Fibroblast of lung (primary cell): ENCODE data around the gene ELL. TPM values are rescaled to one million over a fixed set of nuclear protein-coding genes. Genes with fewer than 3 reads are reported as not detected.
A peak's percentile ranks its signal among the peaks of the same experiment; 100 is the strongest.

Experiments
- DNase-seq, 2 donors: peaks; one replicate each; pipeline versions ENCODE4 v3.0.0 to v3.0.0-alpha.2; 2010; ENCODE audit warnings: low read depth in 2 of 2
- H2AFZ ChIP-seq: 2 replicates; pipeline ENCODE4 v1.5.1; 2012; ENCODE audit warnings: low read length, control low read depth, inconsistent platforms
- H3K27ac ChIP-seq: 2 replicates; pipeline ENCODE4 v1.5.1; 2011; ENCODE audit warnings: low read length, control low read depth; ENCODE audit not compliant: insufficient read depth
- H3K27me3 ChIP-seq: 2 replicates; pipeline ENCODE4 v1.5.1; 2011; ENCODE audit warnings: mild to moderate bottlenecking, low read length; ENCODE audit not compliant: control insufficient read depth, insufficient read depth
- H3K36me3 ChIP-seq: 2 replicates; pipeline ENCODE4 v1.5.1; 2011; ENCODE audit warnings: low read length; ENCODE audit not compliant: control insufficient read depth, insufficient read depth
- H3K4me1 ChIP-seq: 2 replicates; pipeline ENCODE4 v1.5.1; 2011; ENCODE audit warnings: low read length; ENCODE audit not compliant: control insufficient read depth, insufficient read depth; ENCODE audit errors: extremely low read depth
- H3K4me2 ChIP-seq: 2 replicates; pipeline ENCODE4 v1.5.1; 2011; ENCODE audit warnings: low read length, control low read depth; ENCODE audit not compliant: insufficient read depth; ENCODE audit errors: extremely low read depth
- H3K4me3 ChIP-seq, 4 experiments: fragments of 200-600 bp in 1 of 4; sonication (generic) in 1 of 4; replicated peaks in 1 of 4; 2 replicates each; pipeline ENCODE4 v1.5.1; 2011 to 2016; ENCODE audit warnings: low read length in 4 of 4, low read depth in 3 of 4, mild to moderate bottlenecking in 3 of 4, control low read depth in 2 of 4, inconsistent platforms in 1 of 4, mixed read lengths in 1 of 4; ENCODE audit not compliant: insufficient read depth in 1 of 4; ENCODE audit errors: control extremely low read depth in 1 of 4
- H3K79me2 ChIP-seq: 2 replicates; pipeline ENCODE4 v1.5.1; 2012; ENCODE audit warnings: mild to moderate bottlenecking, low read length, inconsistent platforms; ENCODE audit not compliant: control insufficient read depth, insufficient read depth
- H3K9ac ChIP-seq: 2 replicates; pipeline ENCODE4 v1.5.1; 2011; ENCODE audit warnings: mild to moderate bottlenecking, low read length, control low read depth; ENCODE audit not compliant: insufficient read depth
- H3K9me3 ChIP-seq: 2 replicates; pipeline ENCODE4 v1.5.1; 2012; ENCODE audit warnings: low read depth, low read length; ENCODE audit not compliant: control insufficient read depth, insufficient read depth
- H4K20me1 ChIP-seq: 2 replicates; pipeline ENCODE4 v1.5.1; 2011; ENCODE audit warnings: low read length; ENCODE audit not compliant: control insufficient read depth, insufficient read depth; ENCODE audit errors: extremely low read depth
- EZH2 ChIP-seq: IDR thresholded peaks from 2 replicates; pipeline ENCODE4 v1.5.1; 2012; ENCODE audit warnings: low read length, control low read depth, mild to moderate bottlenecking; ENCODE audit errors: missing control alignments
- polyA plus RNA-seq, 2 donors: library from polyadenylated mRNA; depleted of rRNA in 1 of 2; stranded (reverse) in 1 of 2; unstranded in 1 of 2; fragments of >200 nt; gene quantifications; 2 replicates each; pipeline ENCODE4 v1.2.1, GENCODE V29; 2011 to 2012; ENCODE audit warnings: missing spikeins in 1 of 2
- total RNA-seq: library from RNA; depleted of rRNA; stranded (reverse); fragments of >200 nt; gene quantifications from 2 replicates; pipeline ENCODE4 v1.2.1, GENCODE V29; 2014
- TF ChIP-seq, protein P1 (sequence below), 2 donors: IDR thresholded peaks in 1 of 2; conservative IDR thresholded peaks in 1 of 2; 1 replicate in 1 of 2; 2 replicates in 1 of 2; pipeline ENCODE4 v1.5.1; 2011 to 2012; ENCODE audit warnings: low read length in 2 of 2, control low read depth in 1 of 2, inconsistent platforms in 1 of 2, low read depth in 1 of 2, mild to moderate bottlenecking in 1 of 2

Gene ELL
- total and polyA plus RNA-seq, 2 donors (not counting 1 experiment from before 2014, with no cell fraction given): 4.4 to 18.7 TPM

- Histone ChIP-seq H3K4me2 (no peak overlapping the region), H3K27me3 (no peaks in the 10 kb centered on the region), H3K79me2 (no peaks in the 10 kb centered on the region), H3K36me3 (peaks cover 19% of the 10 kb centered on the region), H3K27ac (no peak overlapping the region), H3K4me3 (no peak overlapping the region), H3K4me1 (peaks cover 14% of the 10 kb centered on the region), H2AFZ (no peak overlapping the region), H3K9me3 (no peaks in the 10 kb centered on the region), H3K9ac (no peak overlapping the region), H4K20me1 (no peaks in the 10 kb centered on the region)
- TF ChIP-seq, protein P1, sequence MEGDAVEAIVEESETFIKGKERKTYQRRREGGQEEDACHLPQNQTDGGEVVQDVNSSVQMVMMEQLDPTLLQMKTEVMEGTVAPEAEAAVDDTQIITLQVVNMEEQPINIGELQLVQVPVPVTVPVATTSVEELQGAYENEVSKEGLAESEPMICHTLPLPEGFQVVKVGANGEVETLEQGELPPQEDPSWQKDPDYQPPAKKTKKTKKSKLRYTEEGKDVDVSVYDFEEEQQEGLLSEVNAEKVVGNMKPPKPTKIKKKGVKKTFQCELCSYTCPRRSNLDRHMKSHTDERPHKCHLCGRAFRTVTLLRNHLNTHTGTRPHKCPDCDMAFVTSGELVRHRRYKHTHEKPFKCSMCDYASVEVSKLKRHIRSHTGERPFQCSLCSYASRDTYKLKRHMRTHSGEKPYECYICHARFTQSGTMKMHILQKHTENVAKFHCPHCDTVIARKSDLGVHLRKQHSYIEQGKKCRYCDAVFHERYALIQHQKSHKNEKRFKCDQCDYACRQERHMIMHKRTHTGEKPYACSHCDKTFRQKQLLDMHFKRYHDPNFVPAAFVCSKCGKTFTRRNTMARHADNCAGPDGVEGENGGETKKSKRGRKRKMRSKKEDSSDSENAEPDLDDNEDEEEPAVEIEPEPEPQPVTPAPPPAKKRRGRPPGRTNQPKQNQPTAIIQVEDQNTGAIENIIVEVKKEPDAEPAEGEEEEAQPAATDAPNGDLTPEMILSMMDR (conservative IDR thresholded peaks at IDR 0.05 in 1 of 2, IDR thresholded peaks at IDR 0.05 in 1 of 2; ENCODE audit: low read depth in 1 of 2, low read length in 2 of 2): no peak
- TF ChIP-seq EZH2: no peak
- DNase-seq: peak in 1 of 2 donors; percentile 43
Measured at GRCh38 chr19:18453269-18454024, 68.4 kb downstream of the ELL start.

DNA sequence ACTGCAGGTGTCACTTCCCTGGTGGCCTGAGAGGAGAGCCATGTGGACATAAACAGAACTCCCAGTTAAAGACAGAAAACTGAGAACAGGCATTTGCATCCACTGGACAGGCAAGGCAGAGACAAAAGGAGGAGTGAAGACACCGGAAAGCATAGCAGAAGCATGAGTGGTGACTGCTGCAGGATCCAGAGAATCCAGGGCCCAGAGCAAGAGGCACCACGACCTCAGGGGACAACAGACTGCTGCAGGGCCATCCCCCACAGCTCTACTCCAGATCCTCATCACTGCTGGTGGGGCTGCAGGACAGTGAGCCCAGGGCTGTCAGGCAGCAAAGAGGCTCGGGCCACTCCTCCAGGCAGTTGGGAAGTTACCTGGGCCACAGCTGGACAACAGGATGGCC lies 69.5 kb downstream of the ELL start:
- H3K4me2 ChIP-seq: no peak overlapping the region
- H4K20me1 ChIP-seq: no peaks in the 10 kb centered on the region
- no peak overlapping the region for H2AFZ ChIP-seq
- H3K9ac ChIP-seq: no peak overlapping the region
- H3K79me2 ChIP-seq: no peaks in the 10 kb centered on the region
- TF ChIP-seq, protein P1 (conservative IDR thresholded peaks at IDR 0.05 in 1 of 2, IDR thresholded peaks at IDR 0.05 in 1 of 2; ENCODE audit: low read depth in 1 of 2, low read length in 2 of 2): no peak
- no peak for TF ChIP-seq EZH2
- no peaks in the 10 kb centered on the region for H3K9me3 ChIP-seq
- DNase-seq: no peak
- no peaks in the 10 kb centered on the region for H3K27me3 ChIP-seq
- H3K4me3 ChIP-seq: no peak overlapping the region
- no peak overlapping the region for H3K27ac ChIP-seq
- peaks cover 17% of the 10 kb centered on the region for H3K36me3 ChIP-seq
- H3K4me1 ChIP-seq: peaks cover 14% of the 10 kb centered on the region

GRCh38 chr19:18450931-18451836 lies 70.7 kb downstream of the ELL start:
- H3K4me2 ChIP-seq: no peak overlapping the region
- H3K4me1 ChIP-seq: peaks cover 11% of the 10 kb centered on the region
- H2AFZ ChIP-seq: no peak overlapping the region
- H3K79me2 ChIP-seq: no peaks in the 10 kb centered on the region
- no peak overlapping the region for H3K4me3 ChIP-seq
- DNase-seq: peak in 1 of 2 donors; percentile 77
- no peaks in the 10 kb centered on the region for H3K9me3 ChIP-seq
- no peak for TF ChIP-seq EZH2
- TF ChIP-seq, protein P1 (conservative IDR thresholded peaks at IDR 0.05 in 1 of 2, IDR thresholded peaks at IDR 0.05 in 1 of 2; ENCODE audit: low read depth in 1 of 2, low read length in 2 of 2): peak; percentile 91 to 94
- H3K9ac ChIP-seq: no peak overlapping the region
- H3K36me3 ChIP-seq: peaks cover 22% of the 10 kb centered on the region
- no peaks in the 10 kb centered on the region for H4K20me1 ChIP-seq
- H3K27me3 ChIP-seq: no peaks in the 10 kb centered on the region
- H3K27ac ChIP-seq: no peak overlapping the region
